NOMO-1 (cell line): ENCODE results near the gene BRMS1L.
"Not testable (repeated sequence)": the region's sequence is repeated elsewhere in the genome, so short reads cannot be mapped to it uniquely, and the experiment has no call there.

Experiments
- DNase-seq, 2 experiments: peaks; one replicate each; lab custom pipeline; 2025; ENCODE audit not compliant: unreplicated experiment in 2 of 2; lab: John Stamatoyannopoulos, UW

The BRMS1L gene, protein sequence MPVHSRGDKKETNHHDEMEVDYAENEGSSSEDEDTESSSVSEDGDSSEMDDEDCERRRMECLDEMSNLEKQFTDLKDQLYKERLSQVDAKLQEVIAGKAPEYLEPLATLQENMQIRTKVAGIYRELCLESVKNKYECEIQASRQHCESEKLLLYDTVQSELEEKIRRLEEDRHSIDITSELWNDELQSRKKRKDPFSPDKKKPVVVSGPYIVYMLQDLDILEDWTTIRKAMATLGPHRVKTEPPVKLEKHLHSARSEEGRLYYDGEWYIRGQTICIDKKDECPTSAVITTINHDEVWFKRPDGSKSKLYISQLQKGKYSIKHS

DNA sequence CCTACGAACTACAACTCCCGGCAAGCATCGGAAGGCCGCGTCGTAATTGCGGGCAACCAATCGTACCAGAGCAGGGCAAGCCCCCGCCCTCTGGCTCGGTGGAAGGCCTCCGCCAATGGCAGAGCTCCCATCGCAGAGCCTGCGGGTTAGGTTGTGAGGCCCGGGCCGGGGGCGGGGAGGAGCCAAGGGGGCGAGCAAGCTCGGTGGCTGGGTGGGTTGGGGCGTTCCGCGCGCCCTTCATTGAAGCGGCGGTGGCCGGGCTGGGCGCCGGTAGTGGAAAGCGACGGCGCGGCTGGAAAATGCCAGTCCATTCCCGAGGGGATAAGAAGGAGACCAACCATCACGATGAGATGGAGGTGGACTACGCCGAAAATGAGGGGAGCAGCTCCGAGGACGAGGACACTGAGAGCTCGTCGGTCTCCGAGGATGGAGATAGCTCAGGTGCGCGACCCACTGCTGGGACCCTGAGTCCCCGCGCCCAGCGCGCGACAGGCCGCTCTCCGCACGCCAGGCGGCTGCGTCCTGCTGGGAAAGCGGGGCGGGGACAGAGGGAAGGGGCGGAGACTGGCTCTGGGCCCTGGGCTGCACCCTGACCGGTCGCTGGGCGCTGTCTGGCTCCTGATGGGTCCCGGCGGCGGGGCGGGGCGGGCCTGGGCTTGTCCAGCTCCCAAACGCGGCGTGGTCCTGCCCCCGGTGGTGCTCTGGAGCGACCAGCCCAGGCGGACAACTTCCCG, at the start of gene BRMS1L:
Gene BRMS1L (plus strand): TSS at position 121 of the 734 bp plus-strand sequence. CDS start 179 bp downstream, at position 300.
- peak; percentile 97 to 99 for DNase-seq

DNA sequence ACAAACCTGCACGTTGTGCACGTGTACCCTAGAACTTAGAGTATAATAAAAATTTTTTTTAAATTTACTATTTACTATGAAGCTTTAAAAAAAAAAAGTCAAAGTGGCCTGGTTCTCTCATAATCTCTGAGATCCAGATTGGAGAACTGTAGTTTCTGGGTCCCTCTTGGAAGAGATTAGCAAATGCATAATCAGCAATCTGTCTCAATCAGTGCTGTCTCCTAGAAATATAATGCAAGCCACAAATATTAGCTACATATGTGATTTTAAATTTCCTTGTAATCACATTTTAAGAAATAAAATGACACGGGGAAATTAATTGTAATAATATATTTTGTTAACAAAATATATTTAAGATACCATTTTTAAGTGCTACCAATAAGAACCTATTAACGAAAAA, 49.3 kb upstream of the BRMS1L start:
- no peak for DNase-seq

DNA sequence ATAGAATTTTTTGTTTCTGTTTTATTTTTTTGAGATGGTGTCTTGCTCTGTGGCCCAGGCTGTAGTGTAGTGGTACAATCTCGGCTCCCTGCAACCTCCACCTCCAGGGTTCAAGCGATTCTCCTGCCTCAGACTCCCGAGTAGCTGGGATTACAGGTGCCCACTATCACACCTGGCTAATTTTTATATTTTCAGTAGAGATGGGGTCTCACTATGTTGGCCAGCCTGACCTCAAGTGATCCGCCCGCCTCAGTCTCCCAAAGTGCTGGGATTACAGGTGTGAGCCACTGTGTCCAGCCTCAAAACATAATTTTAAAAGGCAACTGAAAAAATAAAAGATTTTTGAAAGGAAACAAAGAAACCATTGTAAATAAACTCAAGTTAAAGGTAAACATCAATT, 48.6 kb upstream of the BRMS1L start:
- not testable (repeated sequence) for DNase-seq

DNA sequence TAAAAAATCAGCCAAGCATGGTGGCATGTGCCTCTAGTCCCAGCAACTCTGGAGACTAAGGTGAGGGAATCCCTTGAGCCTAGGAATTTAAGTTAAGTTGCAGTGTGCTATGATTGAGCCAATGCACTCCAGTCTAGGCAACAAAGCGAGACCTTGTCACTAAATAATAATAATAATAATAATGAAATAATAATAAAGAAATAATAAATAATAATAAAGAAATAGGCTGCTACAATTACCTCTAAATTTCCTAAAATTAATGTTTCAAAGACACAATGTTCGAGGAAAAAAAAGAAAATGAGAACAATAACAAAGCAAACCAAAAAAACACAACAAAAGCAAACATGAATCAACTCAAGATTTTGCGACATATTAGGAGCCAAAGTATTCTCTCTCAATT, 46.8 kb upstream of the BRMS1L start:
- no peak for DNase-seq

DNA sequence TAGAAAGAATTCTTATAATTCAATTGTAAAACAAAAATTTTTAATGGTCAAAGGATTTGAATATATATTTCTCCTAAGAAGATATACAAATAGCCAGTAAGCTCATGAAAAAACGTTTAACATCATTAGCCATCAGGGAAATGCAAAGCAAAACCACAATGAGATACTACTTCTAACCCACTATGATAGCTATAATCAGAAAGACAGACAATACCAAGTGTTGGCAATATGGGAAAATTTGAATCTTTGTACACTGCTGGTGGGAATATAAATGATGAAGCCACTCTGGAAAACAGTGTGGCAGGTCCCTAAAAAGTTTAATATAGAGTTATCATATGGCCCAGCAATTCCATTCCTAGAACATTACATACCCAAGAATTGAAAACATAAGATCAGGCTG, 42.4 kb upstream of the BRMS1L start:
- no peak for DNase-seq

DNA sequence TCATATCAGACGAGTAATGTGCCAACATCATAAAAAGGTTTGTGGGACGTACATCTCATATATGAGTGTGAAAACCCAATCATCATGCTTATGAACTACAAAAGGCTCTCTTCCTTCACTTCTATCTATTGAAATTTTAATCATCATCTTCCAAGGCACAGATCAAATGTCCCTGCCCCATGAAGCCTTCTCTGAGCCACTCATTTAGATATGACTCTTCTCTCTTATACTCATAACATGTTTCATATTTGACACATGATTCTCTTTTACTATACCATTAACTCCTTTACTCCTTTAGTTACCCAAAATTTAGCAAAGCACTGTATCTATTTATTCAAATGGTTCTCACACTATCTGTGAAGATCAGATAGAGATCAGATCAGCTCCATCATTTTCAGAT, 39.3 kb upstream of the BRMS1L start:
- DNase-seq = no peak

DNA sequence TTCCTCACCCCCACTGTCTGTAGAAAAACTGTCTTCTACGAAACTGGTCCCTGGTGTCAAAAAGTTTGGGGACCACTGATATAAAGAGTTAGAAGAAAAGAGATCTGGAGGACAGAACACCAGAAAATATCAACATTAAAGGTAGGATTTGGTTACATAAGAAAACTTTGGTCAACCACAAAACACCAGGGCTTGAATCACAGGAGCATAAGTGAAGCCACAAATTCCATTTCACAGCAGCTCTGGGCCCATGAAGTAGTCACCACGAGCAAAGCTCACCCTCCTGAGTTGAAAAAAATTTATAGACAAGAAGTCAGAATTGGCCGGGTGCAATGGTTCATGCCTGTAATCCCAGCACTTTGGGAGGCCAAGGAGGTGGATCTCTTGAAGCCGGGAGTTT, 36.5 kb upstream of the BRMS1L start:
- DNase-seq = no peak

DNA sequence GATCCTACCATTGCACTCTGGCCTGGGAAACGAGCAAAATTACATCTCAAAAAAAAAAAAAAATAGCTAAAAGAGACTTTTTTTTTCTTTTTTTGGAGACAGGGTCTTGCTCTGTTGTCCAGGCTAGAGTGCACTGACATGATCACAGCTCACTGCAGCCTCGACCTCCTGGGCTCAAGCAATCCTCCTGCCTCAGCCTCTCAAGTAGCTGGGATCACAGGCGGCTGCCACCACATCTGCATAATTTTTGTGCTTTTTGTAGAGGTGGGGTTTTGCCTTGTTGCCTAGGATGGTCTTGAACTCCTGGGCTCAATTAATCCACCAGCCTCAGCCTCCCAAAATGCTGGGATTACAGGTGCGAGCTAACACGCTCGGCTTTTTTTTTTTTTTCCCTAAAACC, 28.3 kb upstream of the BRMS1L start:
- DNase-seq = no peak

DNA sequence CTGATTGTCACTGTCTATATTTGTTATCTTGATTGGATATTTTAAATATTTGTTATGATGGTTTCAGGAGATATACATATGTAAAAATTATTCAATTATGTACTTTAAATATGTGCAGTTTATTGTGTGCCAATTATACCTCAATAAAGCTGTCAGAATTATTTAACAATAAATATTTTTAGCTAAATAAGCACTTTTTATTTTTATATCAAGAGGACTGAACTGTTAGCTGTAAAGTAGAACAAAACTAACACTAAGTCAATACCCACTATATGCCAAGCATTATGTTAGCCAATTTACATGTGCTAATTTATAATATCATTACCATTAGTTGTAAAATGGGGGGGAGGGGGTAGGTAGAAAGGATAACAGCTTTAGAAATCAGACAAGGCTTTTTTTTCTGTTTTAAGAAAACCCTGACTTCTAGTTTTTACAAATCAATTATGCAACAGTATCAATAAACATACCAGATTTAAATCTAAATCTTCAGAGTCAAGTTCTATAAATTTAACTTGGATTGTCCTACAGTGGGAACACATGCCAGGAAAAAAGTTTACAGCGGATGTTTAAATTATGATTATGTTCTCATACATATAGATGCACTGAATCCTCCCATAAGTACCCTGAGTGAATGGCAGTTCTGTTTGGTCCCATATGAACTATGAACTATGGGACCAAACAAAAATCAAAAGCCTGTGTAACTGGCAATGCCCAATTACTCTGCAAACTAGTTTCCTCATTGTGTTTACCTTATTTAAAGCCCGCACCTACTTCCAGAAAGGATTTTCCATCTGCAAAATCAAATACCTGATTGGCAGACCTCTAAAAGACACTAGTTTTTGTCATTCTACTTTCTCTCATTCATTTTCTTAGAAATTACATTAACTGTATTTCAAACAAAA, 19.9 kb upstream of the BRMS1L start:
- DNase-seq = no peak

DNA sequence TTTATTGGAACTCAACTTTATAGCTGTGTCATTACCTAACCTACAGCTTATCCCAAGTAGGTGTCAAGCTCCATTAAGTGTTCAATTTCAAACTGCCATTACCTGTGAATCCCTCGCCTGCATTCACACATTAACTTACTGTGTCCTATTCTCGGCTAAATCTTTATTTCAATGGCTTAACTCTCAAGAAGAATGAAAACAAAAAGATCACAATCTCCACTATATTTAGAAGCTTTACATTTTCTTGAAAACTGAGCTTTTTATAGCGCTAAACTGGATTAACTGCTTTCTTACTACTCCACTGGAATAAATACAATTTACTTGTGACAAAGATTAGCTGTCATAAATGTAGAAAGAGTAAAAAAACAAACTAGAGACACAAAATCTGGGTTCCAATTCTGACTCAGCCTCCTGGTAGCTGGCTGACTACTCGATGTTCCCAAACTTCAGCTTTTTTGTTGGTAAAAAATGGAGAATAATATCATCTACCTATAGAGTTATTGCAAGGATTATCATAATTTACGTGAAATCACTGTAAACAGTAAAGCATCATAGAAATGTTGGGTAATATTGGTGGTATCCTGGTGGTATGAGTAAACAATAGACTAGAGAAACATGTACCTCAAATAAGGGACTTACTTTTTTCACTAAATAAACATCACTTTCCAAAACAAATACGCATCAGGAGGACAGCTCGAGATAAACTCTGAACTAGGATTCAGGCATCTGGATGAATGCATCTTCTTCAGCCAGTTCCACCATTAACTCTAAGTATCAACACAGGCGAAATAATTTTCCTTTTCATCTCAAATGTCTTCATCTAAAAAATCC, 18.8 kb upstream of the BRMS1L start:
- no peak for DNase-seq

DNA sequence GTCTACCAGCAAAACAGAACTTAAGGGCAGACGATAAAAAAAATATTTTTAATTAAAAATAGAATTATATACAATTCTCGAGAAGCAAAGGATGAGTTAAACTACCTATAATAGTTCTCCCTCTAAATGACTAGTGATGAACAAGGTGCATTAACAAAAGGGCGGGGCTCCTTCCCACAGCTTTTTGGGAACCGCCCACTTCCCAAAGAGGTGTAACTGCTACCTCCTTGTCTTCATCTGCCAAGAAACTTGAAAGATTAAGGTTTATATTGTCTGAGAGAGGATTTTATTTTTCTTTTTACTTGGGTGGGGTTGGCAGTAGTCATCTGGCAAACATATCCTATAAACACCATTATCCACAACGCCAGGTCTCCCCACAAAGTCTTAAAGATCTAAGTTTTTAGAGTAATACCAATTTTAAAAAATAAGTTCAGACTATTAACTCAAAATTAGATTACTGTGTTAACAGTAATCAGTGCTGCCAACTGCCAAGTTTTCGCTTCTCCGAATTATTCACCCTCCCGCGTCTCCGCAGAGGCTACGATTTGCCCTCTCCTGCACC, 18.0 kb upstream of the BRMS1L start:
- DNase-seq = no peak

DNA sequence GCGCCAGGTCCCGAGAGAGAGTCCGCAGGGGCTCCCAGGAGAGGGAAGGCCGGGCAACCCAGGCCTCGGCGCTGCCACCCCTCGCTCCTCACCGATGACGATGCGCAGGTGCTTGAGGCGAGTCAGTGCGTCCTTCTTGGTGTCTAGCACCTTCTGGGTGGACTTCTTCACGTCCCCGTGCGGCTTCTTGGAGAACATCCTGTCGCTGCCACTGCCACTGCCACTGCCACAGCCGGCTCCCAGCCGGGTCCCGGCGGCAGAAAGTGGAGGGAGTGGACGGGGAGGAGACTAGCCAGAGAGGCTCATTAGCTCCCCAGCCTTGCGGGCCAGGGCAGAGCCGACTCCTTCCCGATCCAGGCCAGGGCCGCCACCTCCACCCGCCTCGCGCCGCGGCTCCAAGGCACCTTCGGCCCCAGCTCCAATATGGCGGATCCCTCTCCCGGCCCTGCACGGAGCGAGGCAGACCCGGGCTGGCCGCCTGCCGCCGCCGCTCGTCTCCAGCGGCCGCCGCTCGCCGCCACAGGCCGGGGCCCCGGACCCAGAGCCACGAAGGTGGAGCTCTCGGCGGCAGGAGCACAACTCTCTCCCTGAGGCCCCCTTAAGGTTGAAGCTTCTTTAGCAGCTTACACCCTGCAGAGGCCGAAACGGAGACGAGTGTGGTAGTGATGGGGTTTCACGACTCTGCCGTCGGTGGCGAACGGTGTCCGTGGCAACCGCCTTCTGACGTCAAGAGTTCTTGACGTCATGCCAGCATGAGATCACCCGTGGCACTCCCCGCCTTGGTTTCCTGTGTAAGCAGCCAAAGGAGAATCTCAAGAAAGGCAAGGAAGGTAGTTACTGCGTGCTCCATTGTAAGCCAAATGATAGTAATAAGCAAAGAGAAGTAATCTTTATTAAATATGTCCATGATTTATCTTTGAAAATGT, 17.2 kb upstream of the BRMS1L start, which contains the start of gene RALGAPA1:
Gene RALGAPA1 (minus strand): TSS at position 658 of the 926 bp plus-strand sequence. CDS start 460 bp downstream, at position 198.
- peak; percentile 92 to 97 for DNase-seq

DNA sequence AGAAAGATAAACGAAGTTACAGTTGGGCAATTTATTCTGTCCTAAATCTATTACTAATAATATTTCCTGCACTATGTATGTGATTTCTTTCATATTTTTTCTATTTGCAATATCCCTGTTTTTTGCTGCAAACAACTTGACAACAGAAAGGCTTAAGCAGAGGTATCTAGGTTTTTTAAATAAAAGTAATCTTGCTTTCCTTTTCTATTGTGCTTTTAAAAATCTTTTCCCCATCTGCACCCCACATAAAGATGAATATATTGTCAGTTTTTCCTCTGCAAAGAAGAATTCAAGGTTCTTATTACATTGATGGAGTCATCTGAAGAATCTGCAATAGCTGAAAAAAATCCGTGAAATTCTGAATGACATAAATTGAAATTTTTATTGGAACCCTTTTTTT, 16.5 kb upstream of the BRMS1L start:
- DNase-seq = no peak

DNA sequence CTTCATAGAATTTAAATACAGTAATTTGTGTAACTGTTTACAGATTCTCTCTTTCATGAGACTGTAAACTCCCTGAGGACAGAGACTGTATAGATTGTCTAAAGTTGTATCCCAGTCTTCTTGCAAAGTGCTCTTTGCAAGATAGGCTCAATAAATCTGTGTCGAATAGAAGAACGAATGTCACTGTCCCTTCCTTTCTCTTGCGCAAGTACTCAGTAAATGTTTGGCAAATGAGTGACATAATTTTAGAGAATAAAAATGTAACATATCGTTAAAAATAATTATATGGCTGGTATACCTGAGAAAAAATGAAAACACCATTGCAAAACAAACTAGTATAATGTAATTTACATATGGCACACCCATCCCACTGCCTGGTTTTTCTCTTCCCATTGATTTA, 15.2 kb upstream of the BRMS1L start:
- DNase-seq = no peak

DNA sequence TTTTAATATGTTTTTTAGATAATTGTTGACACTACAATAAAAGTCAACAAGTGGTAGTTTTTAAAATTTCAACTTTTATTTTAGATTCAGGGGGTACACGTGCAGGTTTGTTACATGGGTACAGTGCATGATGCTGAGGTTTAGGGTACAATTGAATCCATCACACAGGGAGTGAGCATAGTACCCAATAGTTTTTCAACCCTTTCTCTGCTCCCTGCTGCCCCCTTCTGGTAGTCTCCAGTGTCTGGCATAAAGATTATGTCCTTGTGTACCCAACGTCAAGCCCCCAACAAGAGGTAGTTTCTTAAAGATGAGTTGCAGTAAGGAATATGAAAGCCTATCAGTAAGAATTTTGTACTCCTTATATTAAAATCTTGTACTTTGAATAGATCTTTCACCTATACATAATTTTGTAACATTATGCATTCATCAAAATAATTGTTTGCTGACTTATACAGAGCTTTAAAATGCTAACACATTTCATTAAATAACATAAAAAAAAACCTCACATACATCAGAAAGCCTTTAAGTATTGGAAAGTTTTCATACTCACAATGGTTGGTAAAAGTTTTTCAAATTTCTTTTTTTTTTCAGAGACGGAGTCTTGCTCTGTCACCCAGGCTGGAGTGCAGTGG, 11.7 kb upstream of the BRMS1L start:
- peak in 1 of 2 experiments; percentile 66 for DNase-seq

DNA sequence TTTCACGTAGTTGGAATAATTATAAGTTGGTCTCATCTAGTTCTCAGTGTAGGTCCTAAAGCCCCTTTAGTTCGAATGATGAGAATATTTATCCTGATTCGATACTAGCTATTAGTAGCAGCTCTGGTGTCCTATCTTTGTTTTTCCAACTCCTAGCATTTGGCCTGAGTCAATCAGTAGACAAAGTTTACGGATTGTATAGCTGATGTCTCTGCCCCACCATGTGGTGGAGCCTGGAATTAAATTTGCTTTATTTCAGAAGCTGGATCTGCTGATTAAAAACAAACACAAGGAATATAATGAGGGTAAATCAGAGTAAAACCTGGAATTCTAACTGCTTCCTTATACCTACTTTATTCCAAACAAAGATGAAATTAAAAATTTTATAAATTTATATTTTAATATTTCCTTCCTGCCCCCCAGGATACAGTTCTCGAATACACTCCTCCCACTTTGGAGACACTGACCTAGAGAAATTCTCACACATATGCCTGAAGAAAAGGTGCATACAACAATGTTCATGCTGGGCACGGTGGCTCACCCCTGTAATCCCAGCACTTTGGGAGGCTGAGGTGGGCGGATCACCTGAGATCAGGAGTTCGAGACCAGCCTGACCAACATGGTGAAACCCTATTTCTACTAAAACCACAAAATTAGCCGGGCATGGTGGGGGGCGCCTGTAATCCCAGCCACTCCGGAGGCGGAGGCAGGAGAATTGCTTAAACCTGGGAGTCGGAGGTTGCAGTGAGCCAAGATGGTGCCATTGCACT, 7.6 kb upstream of the BRMS1L start:
- DNase-seq = no peak
